HUES64 (cell line): ENCODE data around the gene IGF1R. TPM values are rescaled to one million over a fixed set of nuclear protein-coding genes. Genes with fewer than 3 reads are reported as not detected.

Source experiments
- H3K27ac ChIP-seq: 2 replicates; pipeline ENCODE4 v1.7.0; 2013; ENCODE audit warnings: low read depth, low read length, inconsistent platforms
- H3K27me3 ChIP-seq: 2 replicates; pipeline ENCODE4 v1.6.1; 2013; ENCODE audit warnings: mild to moderate bottlenecking, low read length; ENCODE audit not compliant: insufficient read depth
- H3K36me3 ChIP-seq: 2 replicates; pipeline ENCODE4 v1.6.1; 2013; ENCODE audit warnings: mild to moderate bottlenecking, low read length; ENCODE audit not compliant: insufficient read depth
- H3K4me1 ChIP-seq: 2 replicates; pipeline ENCODE4 v1.6.1; 2013; ENCODE audit warnings: mild to moderate bottlenecking, low read length, moderate library complexity; ENCODE audit not compliant: insufficient read depth
- H3K4me3 ChIP-seq: 2 replicates; pipeline ENCODE4 v1.5.1; 2013; ENCODE audit warnings: mild to moderate bottlenecking, low read length, moderate library complexity
- H3K9ac ChIP-seq: 2 replicates; pipeline ENCODE4 v1.6.1; 2013; ENCODE audit warnings: mild to moderate bottlenecking, low read depth, low read length
- H3K9me3 ChIP-seq: 2 replicates; pipeline ENCODE4 v1.6.1; 2013; ENCODE audit warnings: low read depth, low read length; ENCODE audit not compliant: insufficient read depth
- WGBS: fragments of 150-250, 120-280 bp; methylation state at CpG from one replicate; pipeline ENCODE4 v1.1.7; 2013; ENCODE audit warnings: missing lambda C conversion rate; 5-methylcytosine and 5-hydroxymethylcytosine counted together
- polyA plus RNA-seq, 2 experiments: library from polyadenylated mRNA; stranded (reverse); fragments of 50-300 nt; gene quantifications; one replicate each; pipeline ENCODE4 v1.2.3, GENCODE V29; 2013

Gene IGF1R
- 29.5 TPM for polyA plus RNA-seq (2013, experiment 1 of 2)
- polyA plus RNA-seq (2013, experiment 2 of 2): 34.0 TPM

- no peaks in the 10 kb centered on the region for H3K27me3 ChIP-seq
- H3K9me3 ChIP-seq: no peaks in the 10 kb centered on the region
- H3K4me1 ChIP-seq: peaks cover 26% of the 10 kb centered on the region
- peak within 1 kb of the TSS; percentile 99 for H3K27ac ChIP-seq
- peak within 1 kb of the TSS; percentile 78 for H3K4me3 ChIP-seq
- H3K9ac ChIP-seq: peak within 1 kb of the TSS; percentile 91
- no peaks in the 10 kb centered on the region for H3K36me3 ChIP-seq
- WGBS: under 1% methylated on average over 101 of the region's 106 CpGs
These were observed at the start of gene IGF1R for GRCh38 chr15:98647774-98648653. Gene IGF1R, plus strand, starts transcription at chr15:98648539. Its CDS starts 1,043 bp downstream, at chr15:98649582.

GRCh38 chr15:98599909-98600691, 48.2 kb upstream of the IGF1R start:
- H3K27me3 ChIP-seq: no peaks in the 10 kb centered on the region
- H3K9ac ChIP-seq: peak overlapping the region; percentile 8
- no peaks in the 10 kb centered on the region for H3K9me3 ChIP-seq
- 43% methylated on average over 15 of the region's 15 CpGs for WGBS
- H3K4me1 ChIP-seq: peaks cover 30% of the 10 kb centered on the region
- H3K27ac ChIP-seq: peak overlapping the region; percentile 40; the same call in 1 of the 2 replicates
- H3K4me3 ChIP-seq: peak overlapping the region; percentile 17
- no peaks in the 10 kb centered on the region for H3K36me3 ChIP-seq

GRCh38 chr15:98604983-98605382, 43.4 kb upstream of the IGF1R start:
- Histone ChIP-seq H3K27me3 (no peaks in the 10 kb centered on the region), H3K4me3 (no peak overlapping the region)
- WGBS: 90% methylated on average over 15 of the region's 15 CpGs

GRCh38 chr15:98609144-98609852, 39.0 kb upstream of the IGF1R start:
- no peak overlapping the region; the same call in 1 of the 2 replicates for H3K27ac ChIP-seq
- peaks cover 8% of the 10 kb centered on the region; the same call in 1 of the 2 replicates for H3K4me1 ChIP-seq
- no peak overlapping the region; the same call in 1 of the 2 replicates for H3K9ac ChIP-seq
- 70% methylated on average over 9 of the region's 9 CpGs for WGBS
- no peaks in the 10 kb centered on the region for H3K9me3 ChIP-seq
- H3K27me3 ChIP-seq: no peaks in the 10 kb centered on the region
- no peaks in the 10 kb centered on the region for H3K36me3 ChIP-seq
- H3K4me3 ChIP-seq: no peak overlapping the region

More at GRCh38 chr15:98604983-98605382, 43.4 kb upstream of the IGF1R start:
- Histone ChIP-seq H3K4me1 (peaks cover 18% of the 10 kb centered on the region), H3K9me3 (no peaks in the 10 kb centered on the region), H3K36me3 (no peaks in the 10 kb centered on the region), H3K27ac (no peak overlapping the region), H3K9ac (no peak overlapping the region)

- Histone ChIP-seq H3K36me3 (no peaks in the 10 kb centered on the region), H3K4me1 (peaks cover 7% of the 10 kb centered on the region; the same call in 1 of the 2 replicates), H3K4me3 (no peak overlapping the region), H3K9me3 (no peaks in the 10 kb centered on the region), H3K9ac (no peak overlapping the region), H3K27ac (no peak overlapping the region), H3K27me3 (no peaks in the 10 kb centered on the region)
- 92% methylated on average over 4 of the region's 4 CpGs for WGBS
These were observed 37.3 kb upstream of the IGF1R start for GRCh38 chr15:98610991-98611390.

- Histone ChIP-seq H3K9me3 (no peaks in the 10 kb centered on the region), H3K9ac (no peak overlapping the region), H3K4me1 (peaks cover 7% of the 10 kb centered on the region; the same call in 1 of the 2 replicates), H3K4me3 (no peak overlapping the region), H3K27ac (no peak overlapping the region), H3K27me3 (no peaks in the 10 kb centered on the region), H3K36me3 (no peaks in the 10 kb centered on the region)
- WGBS: 91% methylated on average over 2 of the region's 2 CpGs
These were observed 36.5 kb upstream of the IGF1R start for GRCh38 chr15:98611808-98612207.

GRCh38 chr15:98612490-98613110, 35.7 kb upstream of the IGF1R start:
- H3K27me3 ChIP-seq: no peaks in the 10 kb centered on the region
- no peaks in the 10 kb centered on the region for H3K9me3 ChIP-seq
- H3K36me3 ChIP-seq: no peaks in the 10 kb centered on the region
- 91% methylated on average over 6 of the region's 6 CpGs for WGBS
- H3K27ac ChIP-seq: no peak overlapping the region
- no peak overlapping the region for H3K9ac ChIP-seq
- H3K4me1 ChIP-seq: peaks cover 7% of the 10 kb centered on the region; the same call in 1 of the 2 replicates
- H3K4me3 ChIP-seq: no peak overlapping the region

- Histone ChIP-seq H3K4me1 (peaks cover 2% of the 10 kb centered on the region; the same call in 1 of the 2 replicates), H3K36me3 (no peaks in the 10 kb centered on the region), H3K9ac (no peak overlapping the region), H3K27ac (no peak overlapping the region), H3K9me3 (no peaks in the 10 kb centered on the region), H3K27me3 (no peaks in the 10 kb centered on the region), H3K4me3 (no peak overlapping the region)
- 92% methylated on average over 6 of the region's 6 CpGs for WGBS
These were observed 33.7 kb upstream of the IGF1R start for GRCh38 chr15:98614681-98615080.

- H3K9ac ChIP-seq: no peak overlapping the region
- no peaks in the 10 kb centered on the region for H3K9me3 ChIP-seq
- no peak overlapping the region for H3K4me3 ChIP-seq
- 84% methylated on average over 10 of the region's 10 CpGs for WGBS
- H3K36me3 ChIP-seq: no peaks in the 10 kb centered on the region
- no peak overlapping the region for H3K27ac ChIP-seq
- no peaks in the 10 kb centered on the region for H3K27me3 ChIP-seq
- H3K4me1 ChIP-seq: no peaks in the 10 kb centered on the region
These were observed 31.9 kb upstream of the IGF1R start for GRCh38 chr15:98616397-98616796.

- no peaks in the 10 kb centered on the region for H3K27me3 ChIP-seq
- no peaks in the 10 kb centered on the region for H3K9me3 ChIP-seq
- H3K4me1 ChIP-seq: no peaks in the 10 kb centered on the region
- no peaks in the 10 kb centered on the region for H3K36me3 ChIP-seq
- no peak overlapping the region for H3K27ac ChIP-seq
- WGBS: 93% methylated on average over 5 of the region's 5 CpGs
- no peak overlapping the region for H3K4me3 ChIP-seq
- no peak overlapping the region for H3K9ac ChIP-seq
These were observed 30.9 kb upstream of the IGF1R start for GRCh38 chr15:98617328-98617980.
